Gastroesophageal sphincter (tissue), 3 donors: ENCODE results near the gene FANK1.

Experiments
- CTCF ChIP-seq, 4 experiments: fragments of 200-600 bp in 2 of 4; fragments of 450-650 bp in 2 of 4; sonication (generic) in 1 of 4; IDR thresholded peaks; one replicate each; pipeline ENCODE4 v1.5.1; 2017 to 2019; ENCODE audit warnings: antibody characterized with exemption in 4 of 4, mild to moderate bottlenecking in 2 of 4, moderate library complexity in 2 of 4
- EP300 ChIP-seq: sonication (generic); formaldehyde crosslinking; IDR thresholded peaks from one replicate; pipeline ENCODE4 v1.6.1; 2017; ENCODE audit warnings: antibody characterized with exemption, mild to moderate bottlenecking
- POLR2A ChIP-seq, 2 donors: fragments of 450-650 bp; IDR thresholded peaks; one replicate each; pipeline ENCODE4 v1.6.1; 2017; ENCODE audit warnings: antibody characterized with exemption in 2 of 2, mild to moderate bottlenecking in 2 of 2, moderate library complexity in 1 of 2
- POLR2AphosphoS5 ChIP-seq: sonication (generic); formaldehyde crosslinking; IDR thresholded peaks from one replicate; pipeline ENCODE4 v1.6.1; 2017; ENCODE audit warnings: antibody characterized with exemption

GRCh38 chr10:126057494-126057893 is 161.1 kb downstream of the FANK1 start:
- TF ChIP-seq CTCF (IDR thresholded peaks at IDR 0.05): no peak
- TF ChIP-seq POLR2A (IDR thresholded peaks at IDR 0.05): no peak
- TF ChIP-seq EP300: no peak
- TF ChIP-seq POLR2AphosphoS5: no peak
